MCF 10A (cell line): ENCODE results near the gene LONP1. TPM values are rescaled to one million over a fixed set of nuclear protein-coding genes. Genes with fewer than 3 reads are reported as not detected.

ENCODE experiments used
- BruUV-seq: library from RNA; stranded (reverse); fragments of 400-500 nt; replicated peaks from 2 replicates; lab custom pipeline; 2021; lab: Mats Ljungman, UMichigan
- CTCF ChIA-PET: fragments of 300-600 bp; sonication (Branson Sonifier 250); formaldehyde crosslinking; extraction: SDS; loops from one replicate; lab custom pipeline; 2021; ENCODE audit warnings: antibody characterized with exemption, inconsistent platforms; lab: Yijun Ruan, JAX
- POLR2A ChIA-PET: fragments of 300-600, 350-650 bp; sonication (Branson Sonifier 250); formaldehyde crosslinking; extraction: SDS; loops from one replicate; lab custom pipeline; 2020; ENCODE audit warnings: antibody characterized with exemption, inconsistent platforms; lab: Yijun Ruan, JAX
- DNase-seq: peaks from one replicate; pipeline ENCODE4 v3.0.0-alpha.2; 2018; ENCODE audit not compliant: unreplicated experiment
- H3K27ac Mint-ChIP-seq: one replicate; pipeline ENCODE4 v1.8.0; 2022; ENCODE audit warnings: mild to moderate bottlenecking, low read depth, mixed read lengths; ENCODE audit not compliant: unreplicated experiment
- H3K27me3 Mint-ChIP-seq: one replicate; pipeline ENCODE4 v1.8.0; 2022; ENCODE audit warnings: mixed read lengths; ENCODE audit not compliant: insufficient read depth, unreplicated experiment
- H3K36me3 Mint-ChIP-seq: one replicate; pipeline ENCODE4 v1.8.0; 2022; ENCODE audit warnings: mild to moderate bottlenecking, moderate library complexity, mixed read lengths; ENCODE audit not compliant: insufficient read depth, unreplicated experiment
- H3K4me1 Mint-ChIP-seq: one replicate; pipeline ENCODE4 v1.8.0; 2022; ENCODE audit warnings: mixed read lengths; ENCODE audit not compliant: insufficient read depth, unreplicated experiment
- H3K4me3 Mint-ChIP-seq: one replicate; pipeline ENCODE4 v1.8.0; 2022; ENCODE audit warnings: mild to moderate bottlenecking, moderate library complexity, mixed read lengths; ENCODE audit not compliant: unreplicated experiment
- H3K9me3 Mint-ChIP-seq: one replicate; pipeline ENCODE4 v1.8.0; 2022; ENCODE audit warnings: mixed read lengths; ENCODE audit not compliant: unreplicated experiment
- intact Hi-C: fragments of 100-400 bp; cut with micrococcal nuclease; formaldehyde crosslinking; loops from 2 replicates; pipeline ENCODE4 v1.14.1; 2022
- total RNA-seq: library from RNA; stranded (reverse); gene quantifications from 2 replicates; pipeline ENCODE4 v1.2.3, GENCODE V29; 2022
- TF ChIP-seq, protein P1 (sequence below): fragments of 200-600 bp; IDR thresholded peaks from one replicate; pipeline ENCODE4 v1.8.0; 2022; ENCODE audit warnings: antibody characterized with exemption, mild to moderate bottlenecking; ENCODE audit not compliant: unreplicated experiment

Gene LONP1
- total RNA-seq, 1 experiment from 2014 or later = 219 TPM

DNA sequence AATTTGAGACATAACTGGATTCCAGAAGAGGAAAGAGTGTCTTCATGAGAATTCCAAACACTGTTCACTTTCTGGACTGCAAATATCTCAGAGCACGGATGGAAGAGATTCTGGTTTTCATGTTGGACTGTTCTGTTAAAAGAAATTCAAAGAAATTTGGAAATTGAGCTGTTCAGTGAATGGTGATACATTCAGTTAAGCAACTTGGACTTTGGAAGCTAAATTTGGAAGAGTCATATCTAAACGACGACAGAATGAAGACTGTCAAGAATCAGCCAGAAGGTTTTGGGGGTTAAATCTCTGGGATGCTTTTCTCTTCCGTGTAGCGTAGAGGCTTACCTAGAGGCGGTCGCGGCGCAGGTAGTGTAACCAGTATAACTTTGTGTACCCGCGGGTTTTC lies 71.5 kb downstream of the LONP1 start:
- TF ChIP-seq, protein P1, sequence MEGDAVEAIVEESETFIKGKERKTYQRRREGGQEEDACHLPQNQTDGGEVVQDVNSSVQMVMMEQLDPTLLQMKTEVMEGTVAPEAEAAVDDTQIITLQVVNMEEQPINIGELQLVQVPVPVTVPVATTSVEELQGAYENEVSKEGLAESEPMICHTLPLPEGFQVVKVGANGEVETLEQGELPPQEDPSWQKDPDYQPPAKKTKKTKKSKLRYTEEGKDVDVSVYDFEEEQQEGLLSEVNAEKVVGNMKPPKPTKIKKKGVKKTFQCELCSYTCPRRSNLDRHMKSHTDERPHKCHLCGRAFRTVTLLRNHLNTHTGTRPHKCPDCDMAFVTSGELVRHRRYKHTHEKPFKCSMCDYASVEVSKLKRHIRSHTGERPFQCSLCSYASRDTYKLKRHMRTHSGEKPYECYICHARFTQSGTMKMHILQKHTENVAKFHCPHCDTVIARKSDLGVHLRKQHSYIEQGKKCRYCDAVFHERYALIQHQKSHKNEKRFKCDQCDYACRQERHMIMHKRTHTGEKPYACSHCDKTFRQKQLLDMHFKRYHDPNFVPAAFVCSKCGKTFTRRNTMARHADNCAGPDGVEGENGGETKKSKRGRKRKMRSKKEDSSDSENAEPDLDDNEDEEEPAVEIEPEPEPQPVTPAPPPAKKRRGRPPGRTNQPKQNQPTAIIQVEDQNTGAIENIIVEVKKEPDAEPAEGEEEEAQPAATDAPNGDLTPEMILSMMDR = no peak
- no peak for DNase-seq
- H3K4me1 Mint-ChIP-seq = no peaks in the 10 kb centered on the region
- intact Hi-C loops = no loop called here
- CTCF ChIA-PET = interaction anchor here (0.6 to 0.8 kb wide), 2 partner anchors 14 to 38 kb away, joined by 3 to 4 read pairs; no protein-coding TSS in a partner anchor
- peaks cover 88% of the 10 kb centered on the region for H3K36me3 Mint-ChIP-seq
- no peak overlapping the region for H3K4me3 Mint-ChIP-seq
- H3K27me3 Mint-ChIP-seq = no peaks in the 10 kb centered on the region
- POLR2A ChIA-PET = interaction anchor here (2.4 kb wide), 1 partner anchor 26 kb away, joined by 5 read pairs; the partner anchor contains the start of genes SAFB and SAFB2
- H3K9me3 Mint-ChIP-seq = no peaks in the 10 kb centered on the region
- BruUV-seq = no TSS peak
- H3K27ac Mint-ChIP-seq = no peak overlapping the region

DNA sequence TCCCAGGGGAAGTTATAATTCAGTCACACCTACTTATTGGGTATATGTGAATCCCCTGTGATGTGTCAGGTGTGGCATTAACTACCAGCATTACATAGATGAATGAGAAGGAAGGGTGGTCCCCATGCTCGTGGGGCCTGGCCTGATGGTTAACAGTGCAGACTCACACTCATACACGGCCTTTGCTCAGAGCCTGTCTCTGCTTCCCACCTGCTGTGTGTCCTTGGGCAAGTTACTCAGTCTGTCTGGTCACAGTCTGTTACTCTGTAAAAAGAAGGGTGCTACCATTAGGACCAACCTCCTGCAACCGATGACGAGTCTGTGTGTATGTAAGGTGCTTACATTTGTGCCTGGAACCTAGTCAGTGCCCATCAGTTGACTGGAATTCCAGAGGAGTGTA lies 73.2 kb downstream of the LONP1 start:
- Mint-ChIP-seq H3K4me1 (peaks cover 5% of the 10 kb centered on the region), H3K9me3 (no peaks in the 10 kb centered on the region), H3K4me3 (no peak overlapping the region), H3K27me3 (no peaks in the 10 kb centered on the region), H3K36me3 (peaks cover 88% of the 10 kb centered on the region), H3K27ac (no peak overlapping the region)
- ChIA-PET POLR2A (interaction anchor here (2.4 kb wide), 1 partner anchor 24 kb away, joined by 5 read pairs; the partner anchor contains the start of genes SAFB and SAFB2), CTCF (no interaction called here)
- DNase-seq = no peak
- intact Hi-C loops = no loop called here
- TF ChIP-seq, protein P1 = no peak
- no TSS peak for BruUV-seq

DNA sequence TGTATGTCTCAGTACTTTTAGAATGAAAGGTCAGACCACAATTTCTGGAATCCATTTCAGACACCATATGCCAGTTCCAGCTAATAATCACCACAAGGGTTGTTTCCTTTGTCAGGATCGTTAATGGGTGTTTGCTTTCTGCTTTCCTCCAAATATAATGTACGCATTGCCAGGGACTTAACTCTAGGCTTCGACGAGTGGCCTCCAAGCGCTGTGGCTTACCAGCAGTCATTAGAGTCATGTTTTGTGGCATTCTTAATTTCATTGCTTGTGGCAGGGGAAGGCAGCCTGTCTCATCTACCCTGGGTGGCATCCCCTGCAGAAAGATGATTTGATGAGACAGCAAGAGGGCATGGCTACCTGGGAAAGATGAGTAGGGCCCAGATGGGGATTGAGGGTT lies 74.5 kb downstream of the LONP1 start:
- no peak overlapping the region for H3K4me3 Mint-ChIP-seq
- ChIA-PET CTCF (no interaction called here), POLR2A (interaction anchor here (1.8 kb wide), 1 partner anchor 22 kb away, joined by 5 read pairs; the partner anchor contains the start of genes SAFB and SAFB2)
- H3K27ac Mint-ChIP-seq = peak overlapping the region; percentile 41
- no TSS peak for BruUV-seq
- H3K9me3 Mint-ChIP-seq = no peaks in the 10 kb centered on the region
- H3K4me1 Mint-ChIP-seq = peaks cover 10% of the 10 kb centered on the region
- no peaks in the 10 kb centered on the region for H3K27me3 Mint-ChIP-seq
- TF ChIP-seq, protein P1 = no peak
- DNase-seq = no peak
- intact Hi-C loops = no loop called here
- peaks cover 85% of the 10 kb centered on the region for H3K36me3 Mint-ChIP-seq

DNA sequence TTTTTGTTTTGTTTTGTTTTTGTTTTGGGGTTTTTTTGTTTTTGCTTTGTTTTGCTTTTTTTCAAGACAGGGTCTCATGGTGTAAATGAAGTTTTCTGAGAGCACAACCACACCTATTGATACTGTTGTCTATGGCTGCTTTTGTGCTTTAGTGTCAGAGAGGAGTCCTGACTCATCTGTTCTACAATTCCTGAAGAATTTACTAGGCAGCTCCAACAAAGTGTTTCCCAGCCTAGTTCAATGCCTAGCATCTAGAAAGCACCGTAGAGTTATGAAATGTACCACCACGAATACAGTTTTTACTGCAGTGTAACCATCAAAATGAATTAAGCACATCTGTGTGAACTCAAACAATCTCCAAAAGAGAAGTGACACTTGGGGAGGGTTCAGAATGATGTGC lies 75.9 kb downstream of the LONP1 start:
- Mint-ChIP-seq H3K4me1 (peaks cover 10% of the 10 kb centered on the region), H3K4me3 (no peak overlapping the region), H3K27ac (no peak overlapping the region), H3K36me3 (peaks cover 87% of the 10 kb centered on the region), H3K27me3 (no peaks in the 10 kb centered on the region), H3K9me3 (no peaks in the 10 kb centered on the region)
- ChIA-PET POLR2A (no interaction called here), CTCF (interaction anchor here (0.6 kb wide), 1 partner anchor 44 kb away, joined by 4 read pairs; no protein-coding TSS in a partner anchor)
- TF ChIP-seq, protein P1 = no peak
- intact Hi-C loops = no loop called here
- DNase-seq = no peak
- BruUV-seq = no TSS peak
